ENCODE results near the gene ZNRF3. TPM values are rescaled to one million over a fixed set of nuclear protein-coding genes. Genes with fewer than 3 reads are reported as not detected.

Gene ZNRF3
- polyA plus RNA-seq, 1 of the 3 experiments (the other 2 are of a cell fraction): 4.2 TPM

- Histone ChIP-seq H3K4me3 (ENCODE audit: low read depth in 2 of 2, low read length in 1 of 2) (no peak overlapping the region), H3K27ac (ENCODE audit: low read depth in 2 of 2, low read length in 1 of 2) (no peak overlapping the region), H3F3A (replicated peaks; ENCODE audit: insufficient read depth) (no peaks in the 10 kb centered on the region), H3K9ac (no peak overlapping the region), H3K36me3 (replicated peaks in 1 of 2; ENCODE audit: control insufficient read depth in 1 of 2, insufficient read depth in 2 of 2, low read length in 1 of 2) (no peaks in the 10 kb centered on the region), H3K9me3 (no peaks in the 10 kb centered on the region), H2AFZ (ENCODE audit: low read depth) (no peak overlapping the region), H3K4me2 (no peak overlapping the region), H3K27me3 (ENCODE audit: insufficient read depth) (no peaks in the 10 kb centered on the region), H3K4me1 (ENCODE audit: control insufficient read depth in 1 of 2, insufficient read depth in 2 of 2, low read depth in 1 of 2, low read length in 1 of 2) (no peaks in the 10 kb centered on the region; a peak in 1 of 4 replicates), H4K20me1 (ENCODE audit: insufficient read depth) (no peaks in the 10 kb centered on the region), H3K9me2 (no peaks in the 10 kb centered on the region), H3K79me2 (ENCODE audit: insufficient read depth) (no peaks in the 10 kb centered on the region)
- DNase-seq: no peak
- ChIA-PET POLR2A (no interaction called here), CTCF (interaction anchor here (1.3 kb wide), 1 partner anchor 21 kb away, joined by 4 read pairs; no protein-coding TSS in a partner anchor)
- WGBS (ENCODE audit: low lambda C conversion rate): 72% methylated on average over 4 of the region's 8 CpGs
- TF ChIP-seq USF1 (IDR thresholded peaks at IDR 0.05; ENCODE audit: borderline replicate concordance, low read depth) (no peak), RXRA (IDR thresholded peaks at IDR 0.05; ENCODE audit: borderline replicate concordance, low read depth) (no peak), CTCF (IDR thresholded peaks at IDR 0.05) (no peak), MXI1 (IDR thresholded peaks at IDR 0.05; ENCODE audit: low read depth, low read length) (no peak), RCOR1 (IDR thresholded peaks at IDR 0.05; ENCODE audit: low read length) (no peak), ELF1 (IDR thresholded peaks at IDR 0.05) (no peak), NFIC (IDR thresholded peaks at IDR 0.05; ENCODE audit: borderline replicate concordance) (no peak), EZH2phosphoT487 (IDR thresholded peaks at IDR 0.05; ENCODE audit: borderline replicate concordance, low read depth) (no peak), RFX5 (IDR thresholded peaks at IDR 0.05; ENCODE audit: low read length) (no peak), SIN3A (IDR thresholded peaks at IDR 0.05; ENCODE audit: borderline replicate concordance, low read depth, low read length) (no peak), GATA2 (CRISPR knock-in tag; IDR thresholded peaks at IDR 0.05) (no peak)
Measured at GRCh38 chr22:29062286-29062821, 179.0 kb downstream of the ZNRF3 start.

GRCh38 chr22:29065468-29066190, 182.3 kb downstream of the ZNRF3 start:
- H3K4me3 ChIP-seq (ENCODE audit: low read depth in 2 of 2, low read length in 1 of 2): no peak overlapping the region
- H3K27ac ChIP-seq (ENCODE audit: low read depth in 2 of 2, low read length in 1 of 2): no peak overlapping the region
- H3K9ac ChIP-seq: no peak overlapping the region
- ChIA-PET POLR2A (no interaction called here), CTCF (interaction anchor here (0.8 to 1.3 kb wide), 5 partner anchors 20 to 180 kb away, joined by 3 to 4 read pairs (median 3); no protein-coding TSS in a partner anchor)
- no peaks in the 10 kb centered on the region for H3K27me3 ChIP-seq (ENCODE audit: insufficient read depth)
- 76% methylated on average over 7 of the region's 7 CpGs for WGBS (ENCODE audit: low lambda C conversion rate)
- H3K9me2 ChIP-seq: no peaks in the 10 kb centered on the region
- H4K20me1 ChIP-seq (ENCODE audit: insufficient read depth): no peaks in the 10 kb centered on the region
- H3K4me2 ChIP-seq: no peak overlapping the region
- no peaks in the 10 kb centered on the region for H3K79me2 ChIP-seq (ENCODE audit: insufficient read depth)
- no peaks in the 10 kb centered on the region for H3K4me1 ChIP-seq (ENCODE audit: control insufficient read depth in 1 of 2, insufficient read depth in 2 of 2, low read depth in 1 of 2, low read length in 1 of 2)
- no peak for DNase-seq
- H3F3A ChIP-seq (replicated peaks; ENCODE audit: insufficient read depth): no peaks in the 10 kb centered on the region
- H2AFZ ChIP-seq (ENCODE audit: low read depth): no peak overlapping the region
- H3K36me3 ChIP-seq (replicated peaks in 1 of 2; ENCODE audit: control insufficient read depth in 1 of 2, insufficient read depth in 2 of 2, low read length in 1 of 2): no peaks in the 10 kb centered on the region
- H3K9me3 ChIP-seq: no peaks in the 10 kb centered on the region
- TF ChIP-seq MXI1 (IDR thresholded peaks at IDR 0.05; ENCODE audit: low read depth, low read length) (no peak), REST (IDR thresholded peaks at IDR 0.05; ENCODE audit: low read depth, low read length) (no peak), PBX3 (IDR thresholded peaks at IDR 0.05) (no peak), JUND (IDR thresholded peaks at IDR 0.05) (no peak), POLR2AphosphoS5 (IDR thresholded peaks at IDR 0.05; ENCODE audit: low read depth, low read length) (no peak), MAX (IDR thresholded peaks at IDR 0.05; ENCODE audit: low read depth) (no peak), NRF1 (IDR thresholded peaks at IDR 0.05; ENCODE audit: low read depth, low read length) (no peak), YY1 (IDR thresholded peaks at IDR 0.05; ENCODE audit: low read depth) (no peak), CHD2 (IDR thresholded peaks at IDR 0.05; ENCODE audit: low read length, partially characterized antibody) (no peak), TCF12 (IDR thresholded peaks at IDR 0.05) (no peak)

All from SK-N-SH (cell line).